Right cardiac atrium (tissue), 5 donors: ENCODE data around the gene TBCD. TPM values are rescaled to one million over a fixed set of nuclear protein-coding genes. Genes with fewer than 3 reads are reported as not detected.

ENCODE experiments used
- ATAC-seq, 2 donors: fragments of 200-7000 bp; cut with Tn5 transposase; one replicate each; pipeline versions ENCODE4 v1.8.0 to v1.9.1; 2020; ENCODE audit warnings: moderate library complexity in 2 of 2, mild to moderate bottlenecking in 1 of 2
- DNase-seq, 3 donors: peaks; one replicate each; pipeline ENCODE4 v3.0.0-alpha.2; 2020
- H3K27ac ChIP-seq: one replicate; pipeline ENCODE4 v1.5.1; 2013; ENCODE audit warnings: mild to moderate bottlenecking, low read length, control low read depth, moderate library complexity
- H3K27me3 ChIP-seq: one replicate; pipeline ENCODE4 v1.6.1; 2013; ENCODE audit not compliant: control insufficient read depth, insufficient read depth
- H3K4me1 ChIP-seq: one replicate; pipeline ENCODE4 v1.6.1; 2013; ENCODE audit warnings: low read length; ENCODE audit not compliant: control insufficient read depth, insufficient read depth
- H3K4me3 ChIP-seq: one replicate; pipeline ENCODE4 v1.5.1; 2013; ENCODE audit warnings: low read length, control low read depth
- H3K9me3 ChIP-seq: one replicate; pipeline ENCODE4 v1.6.1; 2013; ENCODE audit warnings: low read length; ENCODE audit not compliant: control insufficient read depth
- WGBS: extraction: QIAGEN DNeasy Blood & Tissue Kit; methylation state at CpG from one replicate; pipeline ENCODE4 v1.1.7; 2013; 5-methylcytosine and 5-hydroxymethylcytosine counted together
- intact Hi-C, 4 donors: fragments of 100-400 bp; cut with DNase I; formaldehyde crosslinking; loops; one replicate each; pipeline versions ENCODE4 v1.11.0 to v1.14.0; 2022 to 2023
- polyA plus RNA-seq: library from polyadenylated mRNA; stranded (reverse); fragments of 200-250 nt; gene quantifications from one replicate; pipeline ENCODE4 v1.2.3, GENCODE V29; 2013
- total RNA-seq, 4 donors: library from RNA; stranded (reverse); fragmentation: NEBNext Ultra II Directional; extraction: Animal tissue kit (Norgen Biotek cat#: 25700); gene quantifications; one replicate each; pipeline ENCODE4 v1.2.1, GENCODE V29; 2021
- donor health status: healthy with polysubstance abuse.
- donor health status: DM: no; HTN: yes; CAD: no.
- donor health status: DM: no; HTN: no; CAD: no.
- donor health status: DM: no; HTN: yes; CAD: no; lungs with severe emphysema.
- donor health status: DM: yes; HTN: yes; CAD: no.

TBCD gene
- total and polyA plus RNA-seq, 5 donors, result 36.2 to 43.9 (median 41.2) TPM

- DNase-seq, result peak in 2 of 3 donors; percentile 26 to 39
- ATAC-seq, result no peak
- 88% methylated on average over 28 of the region's 28 CpGs for WGBS
- no peaks in the 10 kb centered on the region for H3K27me3 ChIP-seq
- no peak overlapping the region for H3K27ac ChIP-seq
- no peaks in the 10 kb centered on the region for H3K4me1 ChIP-seq
- H3K4me3 ChIP-seq, result no peak overlapping the region
- H3K9me3 ChIP-seq, result no peaks in the 10 kb centered on the region
- intact Hi-C loops, result no loop called here
Measured at GRCh38 chr17:82932518-82933310, 180.8 kb downstream of the TBCD start.

- Histone ChIP-seq H3K27ac (no peak overlapping the region), H3K4me1 (no peaks in the 10 kb centered on the region), H3K9me3 (no peaks in the 10 kb centered on the region), H3K4me3 (no peak overlapping the region), H3K27me3 (no peaks in the 10 kb centered on the region)
- intact Hi-C loops, result no loop called here
- DNase-seq (peak in 2 of 3 donors; percentile 25 to 30), ATAC-seq (no peak)
- 91% methylated on average over 15 of the region's 15 CpGs for WGBS
Measured at GRCh38 chr17:82933911-82934310, 182.0 kb downstream of the TBCD start.

GRCh38 chr17:82935966-82936767, 184.3 kb downstream of the TBCD start:
- intact Hi-C loops, result no loop called here
- no peak overlapping the region for H3K27ac ChIP-seq
- no peaks in the 10 kb centered on the region for H3K9me3 ChIP-seq
- no peaks in the 10 kb centered on the region for H3K27me3 ChIP-seq
- 95% methylated on average over 27 of the region's 27 CpGs for WGBS
- no peak for ATAC-seq
- DNase-seq, result peak in 2 of 3 donors; percentile 9 to 46
- no peak overlapping the region for H3K4me3 ChIP-seq
- no peaks in the 10 kb centered on the region for H3K4me1 ChIP-seq

GRCh38 chr17:82936768-82937171, 184.9 kb downstream of the TBCD start:
- no peak overlapping the region for H3K4me3 ChIP-seq
- no peak for ATAC-seq

GRCh38 chr17:82937411-82938371, 185.8 kb downstream of the TBCD start:
- H3K4me3 ChIP-seq, result no peak overlapping the region
- DNase-seq, result peak in 2 of 3 donors; percentile 43

More at GRCh38 chr17:82936768-82937171, 184.9 kb downstream of the TBCD start:
- intact Hi-C loops, result no loop called here
- peak in 2 of 3 donors; percentile 38 to 51 for DNase-seq
- 97% methylated on average over 10 of the region's 10 CpGs for WGBS
- Histone ChIP-seq H3K9me3 (no peaks in the 10 kb centered on the region), H3K27me3 (no peaks in the 10 kb centered on the region), H3K27ac (no peak overlapping the region), H3K4me1 (no peaks in the 10 kb centered on the region)

GRCh38 chr17:82938486-82938872, 186.6 kb downstream of the TBCD start:
- peak in 2 of 3 donors; percentile 31 to 41 for DNase-seq
- intact Hi-C loops, result no loop called here

More at GRCh38 chr17:82937411-82938371, 185.8 kb downstream of the TBCD start:
- Histone ChIP-seq H3K27me3 (no peaks in the 10 kb centered on the region), H3K4me1 (no peaks in the 10 kb centered on the region), H3K9me3 (no peaks in the 10 kb centered on the region), H3K27ac (no peak overlapping the region)
- peak in 1 of 2 donors; percentile 8 for ATAC-seq
- 88% methylated on average over 53 of the region's 53 CpGs for WGBS
- intact Hi-C loops, result no loop called here

GRCh38 chr17:82938873-82939620, 187.2 kb downstream of the TBCD start:
- H3K4me1 ChIP-seq, result no peaks in the 10 kb centered on the region
- no peaks in the 10 kb centered on the region for H3K27me3 ChIP-seq
- no peak overlapping the region for H3K4me3 ChIP-seq
- DNase-seq (peak in 2 of 3 donors; percentile 40 to 56), ATAC-seq (no peak)
- 90% methylated on average over 26 of the region's 26 CpGs for WGBS
- H3K9me3 ChIP-seq, result no peaks in the 10 kb centered on the region
- no peak overlapping the region for H3K27ac ChIP-seq
- intact Hi-C loops, result no loop called here

More at GRCh38 chr17:82938486-82938872, 186.6 kb downstream of the TBCD start:
- H3K9me3 ChIP-seq, result no peaks in the 10 kb centered on the region
- H3K4me3 ChIP-seq, result no peak overlapping the region
- H3K27ac ChIP-seq, result no peak overlapping the region
- no peak for ATAC-seq
- H3K4me1 ChIP-seq, result no peaks in the 10 kb centered on the region
- H3K27me3 ChIP-seq, result no peaks in the 10 kb centered on the region
- WGBS, result 93% methylated on average over 8 of the region's 8 CpGs

GRCh38 chr17:82939621-82940135, 187.8 kb downstream of the TBCD start:
- Histone ChIP-seq H3K4me3 (no peak overlapping the region), H3K9me3 (peaks cover 3% of the 10 kb centered on the region), H3K27me3 (no peaks in the 10 kb centered on the region), H3K4me1 (no peaks in the 10 kb centered on the region), H3K27ac (no peak overlapping the region)
- ATAC-seq (no peak), DNase-seq (peak in 1 of 3 donors; percentile 26)
- intact Hi-C loops, result no loop called here
- WGBS, result 93% methylated on average over 10 of the region's 10 CpGs

GRCh38 chr17:82940226-82941020, 188.6 kb downstream of the TBCD start:
- ATAC-seq (no peak), DNase-seq (peak in 2 of 3 donors; percentile 28 to 31)
- H3K9me3 ChIP-seq, result peaks cover 3% of the 10 kb centered on the region
- H3K4me1 ChIP-seq, result no peaks in the 10 kb centered on the region
- H3K27ac ChIP-seq, result no peak overlapping the region
- intact Hi-C loops, result no loop called here
- no peaks in the 10 kb centered on the region for H3K27me3 ChIP-seq
- 91% methylated on average over 27 of the region's 27 CpGs for WGBS
- H3K4me3 ChIP-seq, result no peak overlapping the region
